Measurements from ENCODE around the gene AGRP.
"Not testable (repeated sequence)": the region's sequence is repeated elsewhere in the genome, so short reads cannot be mapped to it uniquely, and the experiment has no call there.

AGRP gene

DNA sequence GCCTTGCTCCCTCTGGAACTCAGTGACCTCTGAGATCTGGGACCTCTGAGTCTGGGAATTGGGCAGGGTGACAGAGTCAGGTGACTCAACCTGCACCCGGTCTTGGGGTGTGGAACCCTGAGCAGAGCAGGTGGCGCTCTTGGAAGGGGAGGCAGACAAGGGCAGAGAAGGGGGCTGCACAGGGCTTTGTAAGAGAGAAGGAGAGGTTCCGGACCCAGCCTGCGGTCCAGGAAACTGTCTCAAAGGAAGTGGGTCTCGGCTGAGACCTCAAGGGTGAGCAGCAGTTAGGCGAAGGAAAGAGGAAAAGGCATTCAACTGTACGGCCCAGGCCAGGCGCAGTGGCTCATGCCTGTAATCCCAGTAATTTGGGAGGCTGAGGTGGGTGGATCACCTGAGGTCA lies 35.3 kb upstream of the AGRP start:
- H3K9me3 ChIP-seq, result no peaks in the 10 kb centered on the region
- no peak overlapping the region for H3K27ac ChIP-seq
- no peak overlapping the region for H3K4me3 ChIP-seq
- intact Hi-C loops (cut with DNase I; ENCODE audit: low total_unique reads), result no loop called here
- peaks cover 0 to 6% (median 4%) of the 10 kb centered on the region in 4 donors for H3K4me1 ChIP-seq
- no peak for DNase-seq
- TF ChIP-seq, protein P1, sequence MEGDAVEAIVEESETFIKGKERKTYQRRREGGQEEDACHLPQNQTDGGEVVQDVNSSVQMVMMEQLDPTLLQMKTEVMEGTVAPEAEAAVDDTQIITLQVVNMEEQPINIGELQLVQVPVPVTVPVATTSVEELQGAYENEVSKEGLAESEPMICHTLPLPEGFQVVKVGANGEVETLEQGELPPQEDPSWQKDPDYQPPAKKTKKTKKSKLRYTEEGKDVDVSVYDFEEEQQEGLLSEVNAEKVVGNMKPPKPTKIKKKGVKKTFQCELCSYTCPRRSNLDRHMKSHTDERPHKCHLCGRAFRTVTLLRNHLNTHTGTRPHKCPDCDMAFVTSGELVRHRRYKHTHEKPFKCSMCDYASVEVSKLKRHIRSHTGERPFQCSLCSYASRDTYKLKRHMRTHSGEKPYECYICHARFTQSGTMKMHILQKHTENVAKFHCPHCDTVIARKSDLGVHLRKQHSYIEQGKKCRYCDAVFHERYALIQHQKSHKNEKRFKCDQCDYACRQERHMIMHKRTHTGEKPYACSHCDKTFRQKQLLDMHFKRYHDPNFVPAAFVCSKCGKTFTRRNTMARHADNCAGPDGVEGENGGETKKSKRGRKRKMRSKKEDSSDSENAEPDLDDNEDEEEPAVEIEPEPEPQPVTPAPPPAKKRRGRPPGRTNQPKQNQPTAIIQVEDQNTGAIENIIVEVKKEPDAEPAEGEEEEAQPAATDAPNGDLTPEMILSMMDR (IDR thresholded peaks at IDR 0.05), result no peak
- no peaks in the 10 kb centered on the region for H3K36me3 ChIP-seq
- no peaks in the 10 kb centered on the region for H3K27me3 ChIP-seq

DNA sequence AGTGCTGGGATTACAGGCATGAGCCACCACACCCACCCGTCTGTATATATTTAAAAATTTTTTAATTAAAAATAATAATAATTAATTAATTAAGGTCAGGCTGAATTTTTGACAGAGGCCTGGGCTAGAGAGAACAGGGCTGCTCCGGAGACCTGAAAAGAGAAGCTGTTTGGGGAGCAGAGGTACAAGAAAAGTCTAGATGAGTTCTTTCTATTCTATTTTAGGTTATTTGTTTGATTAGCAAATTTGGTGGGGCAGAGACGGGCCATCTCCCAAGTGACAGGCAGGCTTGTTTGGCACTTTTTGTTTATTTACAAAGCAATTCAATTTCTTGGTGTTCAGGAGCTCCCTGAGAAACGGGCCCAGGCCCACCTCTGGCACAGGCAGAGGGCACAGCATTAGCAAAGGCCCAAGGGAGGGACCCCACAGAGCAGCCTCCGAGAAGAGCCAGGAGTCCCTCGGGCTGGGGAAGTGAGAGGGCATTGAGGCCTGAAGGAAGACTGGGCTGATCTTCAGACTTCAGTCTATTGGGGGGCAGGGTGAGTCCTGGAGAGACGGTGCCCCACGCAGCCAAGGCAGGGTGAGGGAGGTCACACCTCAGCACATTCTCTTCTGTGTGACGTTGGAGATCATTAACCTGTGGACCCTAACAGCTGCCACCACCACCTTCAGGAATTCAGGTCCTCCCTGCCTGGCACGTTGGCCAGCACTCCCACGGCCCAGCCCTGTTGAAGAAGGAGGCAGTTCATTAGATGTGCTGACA lies 34.5 kb upstream of the AGRP start:
- Histone ChIP-seq H3K36me3 (no peaks in the 10 kb centered on the region), H3K4me3 (no peak overlapping the region), H3K4me1 (peaks cover 0 to 6% (median 4%) of the 10 kb centered on the region in 4 donors), H3K27me3 (no peaks in the 10 kb centered on the region), H3K9me3 (no peaks in the 10 kb centered on the region), H3K27ac (no peak overlapping the region)
- intact Hi-C loops (cut with DNase I; ENCODE audit: low total_unique reads), result no loop called here
- no peak for DNase-seq
- TF ChIP-seq, protein P1 (IDR thresholded peaks at IDR 0.05), result no peak

DNA sequence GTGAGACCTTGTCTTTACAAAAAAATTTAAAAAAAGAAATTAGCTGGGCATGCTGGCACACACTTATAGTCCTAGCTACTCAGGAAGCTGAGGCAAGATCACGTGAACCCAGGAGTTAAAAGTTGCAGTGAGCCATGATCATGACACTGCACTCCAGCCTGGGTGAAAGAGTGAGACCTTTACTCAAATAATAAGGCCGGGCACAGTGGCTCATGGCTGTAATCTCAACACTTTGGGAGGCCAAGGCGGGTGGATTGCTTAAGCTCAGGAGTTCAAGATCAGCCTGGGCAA lies 33.8 kb upstream of the AGRP start:
- peaks cover 0 to 6% (median 4%) of the 10 kb centered on the region in 4 donors for H3K4me1 ChIP-seq
- DNase-seq, result no peak
- no peaks in the 10 kb centered on the region for H3K9me3 ChIP-seq
- H3K27ac ChIP-seq, result no peak overlapping the region
- TF ChIP-seq, protein P1 (IDR thresholded peaks at IDR 0.05), result no peak
- H3K4me3 ChIP-seq, result no peak overlapping the region
- no peaks in the 10 kb centered on the region for H3K36me3 ChIP-seq
- intact Hi-C loops (cut with DNase I; ENCODE audit: low total_unique reads), result no loop called here
- H3K27me3 ChIP-seq, result no peaks in the 10 kb centered on the region

DNA sequence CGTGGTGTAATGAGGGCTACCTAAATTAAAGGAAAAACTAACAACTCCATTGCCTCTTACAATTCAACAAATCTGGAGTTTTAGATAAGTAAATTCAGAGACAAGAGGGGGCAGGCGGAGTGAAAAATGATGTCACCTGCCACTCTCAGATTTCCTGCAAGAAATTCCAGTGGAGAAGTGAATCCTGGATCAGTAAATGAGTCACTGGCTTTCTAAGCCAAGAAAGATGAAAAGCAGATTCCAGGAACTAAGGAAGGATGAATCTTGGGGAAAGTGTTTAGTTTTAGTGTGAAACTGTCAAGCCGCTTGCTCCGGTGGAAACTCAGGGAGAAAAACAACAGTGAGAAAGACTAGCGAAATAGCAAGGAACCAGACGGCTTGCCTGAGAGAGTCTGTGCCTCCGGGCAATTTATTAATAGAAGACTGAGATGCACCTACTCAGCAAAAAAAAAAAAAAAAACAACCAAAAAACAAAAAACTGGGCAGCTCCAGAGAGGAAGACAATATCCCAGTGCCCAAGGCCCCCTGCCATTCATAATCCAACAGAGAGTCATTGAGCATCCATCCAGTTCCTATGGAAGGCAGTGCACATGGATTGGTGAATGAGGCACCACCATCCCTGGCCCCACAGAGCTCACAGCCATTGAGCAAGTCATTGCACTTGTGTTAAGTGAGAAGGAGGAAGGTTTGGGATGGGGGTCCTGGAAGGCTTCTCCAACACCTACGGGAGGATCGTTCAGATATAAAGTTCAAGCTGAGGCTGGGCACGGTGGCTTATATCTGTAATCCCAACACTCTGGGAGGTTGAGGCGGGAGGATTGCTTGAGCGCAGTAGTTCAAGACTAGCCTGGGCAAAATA lies 33.2 kb upstream of the AGRP start:
- Histone ChIP-seq H3K4me1 (peaks cover 0 to 1% (median 0%) of the 10 kb centered on the region in 4 donors), H3K27me3 (no peaks in the 10 kb centered on the region), H3K4me3 (no peak overlapping the region), H3K27ac (no peak overlapping the region), H3K36me3 (no peaks in the 10 kb centered on the region), H3K9me3 (no peaks in the 10 kb centered on the region)
- TF ChIP-seq, protein P1 (IDR thresholded peaks at IDR 0.05), result no peak
- intact Hi-C loops (cut with DNase I; ENCODE audit: low total_unique reads), result no loop called here
- no peak for DNase-seq

DNA sequence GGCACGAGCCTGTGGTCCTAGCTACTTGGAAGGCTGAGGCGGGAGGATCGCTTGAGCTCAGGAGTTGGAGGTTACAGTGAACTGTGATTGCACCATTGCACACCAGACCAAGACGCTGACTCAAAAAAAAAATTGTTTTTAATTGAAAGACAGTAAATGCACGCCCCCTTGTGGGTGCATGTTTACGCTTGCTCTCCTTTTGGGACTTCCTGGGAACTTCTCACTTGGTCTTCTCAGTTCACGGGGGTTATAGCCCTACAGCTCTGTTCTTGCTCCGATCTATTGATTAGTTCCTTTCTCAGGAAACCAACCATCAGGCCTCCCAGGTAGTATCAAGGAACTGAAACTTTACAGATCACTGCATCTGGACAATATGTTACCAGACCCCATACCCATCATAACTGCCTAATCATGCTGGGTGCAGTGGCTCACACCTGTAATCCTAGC lies 31.1 kb upstream of the AGRP start:
- Histone ChIP-seq H3K36me3 (no peaks in the 10 kb centered on the region), H3K9me3 (no peaks in the 10 kb centered on the region), H3K27ac (no peak overlapping the region), H3K4me1 (no peaks in the 10 kb centered on the region), H3K27me3 (no peaks in the 10 kb centered on the region), H3K4me3 (no peak overlapping the region)
- DNase-seq, result peak; percentile 87 to 89
- intact Hi-C loops (cut with DNase I; ENCODE audit: low total_unique reads), result no loop called here
- TF ChIP-seq, protein P1 (IDR thresholded peaks at IDR 0.05), result peak; percentile 52 to 61

DNA sequence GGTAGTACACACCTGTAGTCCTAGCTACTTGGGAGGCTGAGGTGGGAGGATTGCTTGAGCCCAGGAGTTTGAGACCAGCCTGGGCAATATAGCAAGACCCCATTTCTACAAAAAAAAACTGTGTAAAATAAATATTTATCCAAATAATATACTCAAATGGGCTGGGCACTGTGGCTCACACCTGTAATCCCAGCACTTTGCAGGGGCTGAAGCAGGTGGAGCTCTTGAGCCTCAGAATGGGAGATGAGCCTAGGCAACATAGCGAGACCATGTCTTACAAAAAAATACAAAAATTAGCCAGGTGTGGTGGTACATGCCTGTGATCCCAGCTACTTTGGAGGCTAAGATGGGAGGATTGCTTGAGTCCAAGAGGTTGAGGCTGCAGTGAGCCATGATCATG lies 30.5 kb upstream of the AGRP start:
- H3K36me3 ChIP-seq; H3K27ac ChIP-seq; intact Hi-C loops (cut with DNase I; ENCODE audit: low total_unique reads); H3K4me1 ChIP-seq; H3K9me3 ChIP-seq; H3K27me3 ChIP-seq; H3K4me3 ChIP-seq; DNase-seq: not testable (repeated sequence)

All from tibial artery (tissue), 4 donors.